Esophagus (tissue), 2 donors: ENCODE data around the gene TMX2. TPM values are rescaled to one million over a fixed set of nuclear protein-coding genes. Genes with fewer than 3 reads are reported as not detected.
"Not testable (repeated sequence)": the region's sequence is repeated elsewhere in the genome, so short reads cannot be mapped to it uniquely, and the experiment has no call there.

Experiments
- H3K27ac ChIP-seq, 2 donors: one replicate each; pipeline ENCODE4 v1.5.1; 2013; ENCODE audit warnings: low read depth in 2 of 2, mild to moderate bottlenecking in 2 of 2, inconsistent platforms in 1 of 2, low read length in 1 of 2, moderate library complexity in 1 of 2
- H3K27me3 ChIP-seq, 2 donors: one replicate each; pipeline ENCODE4 v1.6.1; 2013; ENCODE audit warnings: low read length in 2 of 2, control low read depth in 1 of 2, mild to moderate bottlenecking in 1 of 2; ENCODE audit not compliant: insufficient read depth in 2 of 2, control insufficient read depth in 1 of 2
- H3K36me3 ChIP-seq, 2 donors: one replicate each; pipeline ENCODE4 v1.6.1; 2013; ENCODE audit warnings: low read length in 1 of 2; ENCODE audit not compliant: control insufficient read depth in 2 of 2, insufficient read depth in 2 of 2
- H3K4me1 ChIP-seq, 2 donors: one replicate each; pipeline ENCODE4 v1.6.1; 2013; ENCODE audit warnings: low read length in 1 of 2; ENCODE audit not compliant: control insufficient read depth in 2 of 2, insufficient read depth in 2 of 2
- H3K4me3 ChIP-seq, 2 donors: one replicate each; pipeline ENCODE4 v1.5.1; 2013; ENCODE audit warnings: low read length in 2 of 2, mild to moderate bottlenecking in 2 of 2, low read depth in 1 of 2, moderate library complexity in 1 of 2
- H3K9me3 ChIP-seq, 2 donors: one replicate each; pipeline ENCODE4 v1.6.1; 2013; ENCODE audit warnings: mild to moderate bottlenecking in 2 of 2, low read depth in 1 of 2, low read length in 1 of 2, moderate library complexity in 1 of 2; ENCODE audit not compliant: control insufficient read depth in 2 of 2, insufficient read depth in 1 of 2
- WGBS, 2 donors: extraction: QIAGEN DNeasy Blood & Tissue Kit; methylation state at CpG; one replicate each; pipeline ENCODE4 v1.1.7; 2013; 5-methylcytosine and 5-hydroxymethylcytosine counted together
- polyA plus RNA-seq, 2 donors: library from polyadenylated mRNA; stranded (reverse); fragments of 200-250 nt; gene quantifications; one replicate each; pipeline ENCODE4 v1.2.3, GENCODE V29; 2013
- donor health status: healthy with polysubstance abuse.
- donor health status: Bipolar disorder and iron deficiency.

TMX2 gene
- polyA plus RNA-seq, 2 donors, result 37.1 to 68.9 TPM

DNA sequence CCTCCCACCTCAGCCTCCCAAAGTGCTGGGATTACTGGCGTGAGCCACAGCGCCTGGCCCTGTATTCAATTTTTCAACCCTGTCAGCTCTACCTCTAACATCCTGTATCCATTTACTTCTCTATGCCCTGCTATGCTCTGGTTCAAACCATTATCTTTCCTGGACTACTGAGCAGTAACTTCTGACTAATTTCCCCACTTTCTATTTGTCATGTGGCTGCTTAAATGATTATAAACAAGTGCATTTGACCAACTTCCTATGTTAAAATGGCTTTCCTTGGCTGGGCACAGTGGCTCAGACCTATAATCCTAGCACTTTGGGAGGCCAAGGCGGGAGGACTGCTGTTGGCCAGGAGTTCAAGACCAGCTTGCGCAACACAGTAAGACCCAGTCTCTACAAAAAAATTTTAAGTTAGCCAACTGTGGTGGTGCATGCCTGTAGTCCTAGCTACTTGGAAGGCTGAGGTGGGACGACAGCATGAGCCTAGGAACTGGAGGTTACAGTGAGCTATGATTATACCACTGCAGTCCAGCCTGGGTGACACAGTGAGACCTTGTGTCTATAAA lies 2.5 kb upstream of the TMX2 start:
- Histone ChIP-seq H3K4me3 (no peak overlapping the region), H3K4me1 (peaks cover 0 to 6% of the 10 kb centered on the region in 2 donors), H3K9me3 (no peaks in the 10 kb centered on the region), H3K36me3 (peaks cover 0 to under 1% of the 10 kb centered on the region in 2 donors), H3K27ac (no peak overlapping the region), H3K27me3 (no peaks in the 10 kb centered on the region)
- WGBS, 2 donors, result 95 to 97% methylated on average over 5 of the region's 5 CpGs

DNA sequence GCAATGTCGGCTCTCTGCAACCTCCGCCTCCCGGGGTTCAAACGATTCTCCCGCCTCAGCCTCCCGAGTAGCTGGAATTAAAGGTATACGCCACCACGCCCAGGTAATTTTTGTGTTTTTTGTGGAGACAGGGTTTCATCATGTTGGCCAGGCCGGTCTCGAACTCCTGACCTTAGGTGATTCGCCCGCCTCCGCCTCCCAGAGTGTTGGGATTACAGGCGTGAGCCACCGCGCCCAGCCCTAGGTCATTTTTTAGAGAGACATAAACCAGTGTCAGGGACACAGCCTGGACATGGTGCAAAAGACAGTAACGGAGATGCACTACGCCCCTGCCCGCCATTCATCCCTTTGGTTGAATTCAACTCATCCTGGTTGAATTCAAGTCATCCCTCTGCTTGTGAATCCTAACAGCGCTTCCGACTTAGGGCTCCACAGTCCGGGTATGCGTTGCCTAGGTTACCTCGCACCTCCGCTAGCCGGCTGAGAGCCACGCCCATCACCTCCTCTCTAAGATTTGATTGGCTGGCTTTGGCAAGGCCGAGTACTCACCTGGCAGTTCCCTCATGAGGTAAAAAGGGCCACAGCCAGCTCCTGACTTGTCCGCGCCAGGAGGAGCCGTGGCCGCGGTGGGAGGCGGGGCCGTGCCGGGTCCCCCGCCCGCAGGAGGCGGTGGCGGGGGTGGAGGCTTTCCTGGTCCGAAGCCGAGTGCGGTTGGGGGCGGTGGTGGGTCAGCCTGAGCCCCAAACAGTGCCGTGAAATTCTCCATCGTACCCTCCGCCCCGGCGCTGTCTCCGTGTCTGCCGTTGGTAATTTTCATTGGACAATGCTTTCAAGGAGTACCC lies 758 bp upstream of the TMX2 start, which contains the start of gene MED19:
Gene MED19, minus strand, starts transcription at position 802 of the 842 bp plus-strand sequence. Its CDS starts 36 bp downstream, at position 766.
- H3K9me3 ChIP-seq, result no peaks in the 10 kb centered on the region
- peak within 1 kb of the TSS; percentile 97 to 99 for H3K27ac ChIP-seq
- H3K4me3 ChIP-seq, result peak within 1 kb of the TSS; percentile 100
- peaks cover 0 to 6% of the 10 kb centered on the region in 2 donors for H3K4me1 ChIP-seq
- WGBS, 2 donors, result 5 to 6% methylated on average over 50 to 51 of the region's 51 CpGs
- H3K27me3 ChIP-seq, result no peaks in the 10 kb centered on the region
- no peaks in the 10 kb centered on the region for H3K36me3 ChIP-seq

- peak overlapping the region; percentile 100 for H3K4me3 ChIP-seq
Observed at GRCh38 chr11:57713835-57714234, 1.4 kb downstream of the TMX2 start.

DNA sequence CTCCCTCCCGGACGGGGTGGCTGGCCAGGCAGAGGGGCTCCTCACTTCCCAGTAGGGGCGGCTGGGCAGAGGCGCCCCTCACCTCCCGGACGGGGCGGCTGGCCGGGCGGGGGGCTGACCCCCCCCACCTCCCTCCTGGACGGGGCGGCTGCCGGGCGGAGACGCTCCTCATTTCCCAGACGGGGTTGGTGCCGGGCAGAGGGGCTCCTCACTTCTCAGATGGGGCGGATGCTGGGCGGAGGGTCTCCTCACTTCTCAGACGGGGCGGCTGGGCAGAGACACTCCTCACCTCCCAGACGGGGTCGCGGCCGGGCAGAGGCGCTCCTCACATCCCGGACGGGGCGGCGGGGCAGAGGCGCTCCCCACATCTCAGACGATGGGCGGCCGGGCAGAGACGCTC lies 4.3 kb downstream of the TMX2 start:
- not testable (repeated sequence) for H3K4me1 ChIP-seq, H3K27me3 ChIP-seq, H3K9me3 ChIP-seq, H3K4me3 ChIP-seq, H3K36me3 ChIP-seq, H3K27ac ChIP-seq
- WGBS, 2 donors, result 94 to 100% methylated on average over 15 to 30 of the region's 34 CpGs

More at GRCh38 chr11:57713835-57714234, 1.4 kb downstream of the TMX2 start:
- WGBS, 2 donors, result 92% methylated on average over 2 of the region's 2 CpGs
- no peaks in the 10 kb centered on the region for H3K9me3 ChIP-seq
- H3K4me1 ChIP-seq, result peaks cover 0 to 6% of the 10 kb centered on the region in 2 donors
- no peaks in the 10 kb centered on the region for H3K27me3 ChIP-seq
- H3K36me3 ChIP-seq, result no peaks in the 10 kb centered on the region
- H3K27ac ChIP-seq, result no peak overlapping the region

DNA sequence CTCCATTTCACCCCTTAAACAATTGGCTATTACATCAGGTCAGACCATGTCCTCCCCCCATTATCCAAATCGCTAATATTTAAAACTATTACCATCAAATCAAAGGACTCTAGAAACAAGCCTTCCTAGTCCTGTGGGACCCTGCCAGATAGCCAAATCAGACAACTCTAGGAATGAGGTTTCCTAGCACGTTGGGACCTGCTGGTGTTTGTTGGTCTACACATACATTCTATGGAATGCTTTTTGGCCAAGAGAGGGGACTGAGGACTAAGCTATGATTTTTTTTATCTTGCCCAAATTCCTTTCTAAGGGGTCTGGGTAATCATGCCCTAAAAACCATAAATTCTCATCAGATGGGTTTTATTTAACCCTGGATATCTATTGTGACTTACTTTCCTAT lies 14.8 kb downstream of the TMX2 start:
- H3K27me3 ChIP-seq, result no peaks in the 10 kb centered on the region
- H3K36me3 ChIP-seq, result no peaks in the 10 kb centered on the region
- H3K4me1 ChIP-seq, result no peaks in the 10 kb centered on the region
- H3K4me3 ChIP-seq, result no peak overlapping the region
- H3K9me3 ChIP-seq, result no peaks in the 10 kb centered on the region
- 45 to 66% methylated on average over 2 of the region's 2 CpGs for WGBS, 2 donors
- no peak overlapping the region for H3K27ac ChIP-seq

DNA sequence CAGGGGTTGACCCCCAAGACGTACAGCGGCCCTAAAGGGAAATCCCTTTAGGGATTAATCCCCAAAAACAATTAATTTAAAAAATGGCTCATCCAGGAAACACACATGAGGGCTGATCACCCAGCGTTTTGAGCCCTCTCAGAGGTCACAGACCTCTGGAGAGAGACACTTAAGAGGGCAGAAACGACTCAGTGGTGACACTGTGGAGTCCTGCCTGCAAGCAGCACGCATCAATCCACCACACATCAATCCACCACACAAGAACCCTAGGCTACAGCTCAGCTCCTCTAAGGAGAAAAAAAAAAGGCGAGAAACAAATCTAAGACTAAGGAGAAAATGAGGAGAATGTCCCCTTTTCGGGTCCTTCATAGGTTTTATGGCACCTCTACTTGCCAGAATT lies 16.4 kb downstream of the TMX2 start:
- Histone ChIP-seq H3K4me3 (no peak overlapping the region), H3K9me3 (no peaks in the 10 kb centered on the region), H3K4me1 (no peaks in the 10 kb centered on the region), H3K36me3 (no peaks in the 10 kb centered on the region), H3K27me3 (no peaks in the 10 kb centered on the region), H3K27ac (no peak overlapping the region)
- 78 to 79% methylated on average over 7 of the region's 7 CpGs for whole genome bisulfite sequencing, 2 donors

DNA sequence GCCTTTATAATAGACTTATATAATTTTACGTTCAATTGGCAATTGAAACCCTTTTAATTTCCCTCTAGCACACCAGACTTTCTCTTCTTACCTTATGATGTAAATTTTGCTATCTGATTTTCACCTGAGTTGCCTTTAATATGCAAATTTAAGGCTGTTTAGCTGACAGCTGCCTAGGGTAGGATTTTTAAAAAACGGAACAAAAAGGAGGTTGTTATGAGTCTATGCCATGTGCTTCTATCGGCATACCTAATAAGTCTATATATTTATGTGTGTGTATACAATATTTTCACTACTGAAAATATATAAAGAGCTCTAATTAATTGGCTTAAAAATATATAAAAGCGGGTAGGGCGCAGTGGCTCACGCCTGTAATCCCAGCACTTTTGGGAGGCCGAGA lies 17.1 kb downstream of the TMX2 start:
- Histone ChIP-seq H3K27me3 (no peaks in the 10 kb centered on the region), H3K4me3 (no peak overlapping the region), H3K36me3 (no peaks in the 10 kb centered on the region), H3K4me1 (no peaks in the 10 kb centered on the region), H3K27ac (no peak overlapping the region), H3K9me3 (no peaks in the 10 kb centered on the region)
- 93 to 96% methylated on average over 7 of the region's 7 CpGs for WGBS, 2 donors

DNA sequence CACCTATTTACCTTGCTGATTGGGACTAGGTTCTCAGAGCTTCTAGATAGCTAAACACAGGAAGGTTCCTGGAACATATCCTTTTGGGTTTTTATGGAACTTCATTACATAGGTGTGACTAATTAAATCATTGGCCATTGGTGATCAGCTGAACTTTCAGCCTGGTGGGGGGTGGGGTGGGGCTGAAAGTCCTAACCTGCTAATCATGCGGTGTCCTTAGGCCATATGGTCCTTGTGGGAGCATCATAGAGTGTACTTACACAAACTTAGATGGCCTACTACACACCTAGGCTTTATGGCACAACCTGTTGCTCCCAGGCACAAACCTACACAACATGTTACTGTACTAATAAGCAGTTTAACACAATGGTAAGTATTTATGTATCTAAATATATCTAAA lies 20.3 kb downstream of the TMX2 start:
- Histone ChIP-seq H3K4me1 (no peaks in the 10 kb centered on the region), H3K9me3 (no peaks in the 10 kb centered on the region), H3K36me3 (peaks cover 2% of the 10 kb centered on the region in 2 donors), H3K27me3 (no peaks in the 10 kb centered on the region), H3K4me3 (no peak overlapping the region), H3K27ac (no peak overlapping the region)
- 93 to 96% methylated on average over 1 of the region's 1 CpG for WGBS, 2 donors

DNA sequence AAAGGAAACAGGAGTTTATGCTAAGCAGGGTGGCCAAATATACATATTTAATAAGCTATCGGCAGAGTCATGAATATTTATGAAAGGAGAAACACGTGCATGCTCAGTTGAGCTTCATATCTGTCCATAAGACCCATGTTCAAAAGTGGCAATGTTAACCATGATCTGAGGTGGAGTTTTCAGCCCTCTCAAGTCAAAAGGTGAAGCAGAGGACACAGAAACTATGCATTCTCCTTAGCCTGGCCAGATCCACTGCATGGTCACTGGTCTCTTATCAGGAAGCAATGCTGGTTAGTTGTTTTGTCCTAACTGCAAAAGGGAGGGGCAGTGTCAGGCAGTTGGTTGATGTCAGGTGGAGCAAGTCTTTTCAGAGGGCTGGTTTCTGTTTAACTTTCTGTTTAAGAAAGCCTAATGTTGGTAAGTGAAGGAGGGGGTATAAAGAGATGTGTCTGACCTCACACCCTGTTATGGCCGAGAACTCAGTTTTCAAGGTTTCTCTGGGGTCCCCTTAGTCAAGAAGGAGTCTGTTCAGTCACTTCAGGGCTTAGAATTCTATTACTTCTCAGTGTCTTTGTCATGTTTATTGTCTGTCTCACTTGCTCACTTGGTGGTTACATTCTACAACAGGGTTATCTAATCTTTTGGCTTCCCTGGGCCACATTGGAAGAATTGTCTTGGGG lies 23.4 kb downstream of the TMX2 start:
- Histone ChIP-seq H3K9me3 (no peaks in the 10 kb centered on the region), H3K36me3 (peaks cover 6 to 9% of the 10 kb centered on the region in 2 donors), H3K27ac (peak overlapping the region in 1 of 2 donors; percentile 64), H3K27me3 (no peaks in the 10 kb centered on the region), H3K4me1 (no peaks in the 10 kb centered on the region), H3K4me3 (no peak overlapping the region)
- WGBS, 2 donors, result 69 to 71% methylated on average over 3 of the region's 3 CpGs
